CD4-positive, alpha-beta T cell treated with Interleukin-17A for 4 hours (primary cell): ENCODE results near the gene CCDC85A.

Experiments used
- DNase-seq: peaks from one replicate; pipeline ENCODE4 v3.0.0-alpha.2; 2020; ENCODE audit warnings: mixed read lengths

Gene CCDC85A

GRCh38 chr2:56197816-56198215 is 14.0 kb downstream of the CCDC85A start:
- no peak for DNase-seq

GRCh38 chr2:56198936-56199335 is 15.1 kb downstream of the CCDC85A start:
- DNase-seq = no peak

- no peak for DNase-seq
Observed at GRCh38 chr2:56199492-56199891, 15.7 kb downstream of the CCDC85A start.

GRCh38 chr2:56202381-56203121 is 18.8 kb downstream of the CCDC85A start:
- DNase-seq = no peak

- DNase-seq = no peak
Observed at GRCh38 chr2:56204556-56204955, 20.8 kb downstream of the CCDC85A start.

GRCh38 chr2:56206250-56206649 is 22.5 kb downstream of the CCDC85A start:
- DNase-seq = no peak

- no peak for DNase-seq
Observed at GRCh38 chr2:56207760-56208159, 24.0 kb downstream of the CCDC85A start.

GRCh38 chr2:56208380-56208779 is 24.6 kb downstream of the CCDC85A start:
- DNase-seq = no peak

GRCh38 chr2:56209701-56210100 is 25.9 kb downstream of the CCDC85A start:
- no peak for DNase-seq

- no peak for DNase-seq
Observed at GRCh38 chr2:56210291-56210690, 26.5 kb downstream of the CCDC85A start.

GRCh38 chr2:56211048-56211447 is 27.3 kb downstream of the CCDC85A start:
- DNase-seq = no peak

- DNase-seq = no peak
Observed at GRCh38 chr2:56215911-56216310, 32.1 kb downstream of the CCDC85A start.

GRCh38 chr2:56217106-56217505 is 33.3 kb downstream of the CCDC85A start:
- DNase-seq = no peak

- DNase-seq = no peak
Observed at GRCh38 chr2:56222481-56222880, 38.7 kb downstream of the CCDC85A start.

GRCh38 chr2:56224316-56224715 is 40.5 kb downstream of the CCDC85A start:
- no peak for DNase-seq

- DNase-seq = no peak
Observed at GRCh38 chr2:56227811-56228210, 44.0 kb downstream of the CCDC85A start.

- DNase-seq = no peak
Observed at GRCh38 chr2:56229397-56230060, 45.7 kb downstream of the CCDC85A start.

GRCh38 chr2:56230156-56230555 is 46.4 kb downstream of the CCDC85A start:
- no peak for DNase-seq

- no peak for DNase-seq
Observed at GRCh38 chr2:56231361-56231760, 47.6 kb downstream of the CCDC85A start.

GRCh38 chr2:56232912-56233311 is 49.1 kb downstream of the CCDC85A start:
- no peak for DNase-seq

- DNase-seq = no peak
Observed at GRCh38 chr2:56234241-56234640, 50.5 kb downstream of the CCDC85A start.

GRCh38 chr2:56239030-56239429 is 55.2 kb downstream of the CCDC85A start:
- no peak for DNase-seq

GRCh38 chr2:56239437-56239836 is 55.6 kb downstream of the CCDC85A start:
- DNase-seq = no peak

- no peak for DNase-seq
Observed at GRCh38 chr2:56240210-56240609, 56.4 kb downstream of the CCDC85A start.

- no peak for DNase-seq
Observed at GRCh38 chr2:56244506-56244905, 60.7 kb downstream of the CCDC85A start.
